MCF 10A (cell line): ENCODE results near the gene CNOT10. TPM values are rescaled to one million over a fixed set of nuclear protein-coding genes. Genes with fewer than 3 reads are reported as not detected.
"Not testable (repeated sequence)": the region's sequence is repeated elsewhere in the genome, so short reads cannot be mapped to it uniquely, and the experiment has no call there.

Experiments
- BruUV-seq: library from RNA; stranded (reverse); fragments of 400-500 nt; replicated peaks from 2 replicates; lab custom pipeline; 2021; lab: Mats Ljungman, UMichigan
- CTCF ChIA-PET: fragments of 300-600 bp; sonication (Branson Sonifier 250); formaldehyde crosslinking; extraction: SDS; loops from one replicate; lab custom pipeline; 2021; ENCODE audit warnings: antibody characterized with exemption, inconsistent platforms; lab: Yijun Ruan, JAX
- POLR2A ChIA-PET: fragments of 300-600, 350-650 bp; sonication (Branson Sonifier 250); formaldehyde crosslinking; extraction: SDS; loops from one replicate; lab custom pipeline; 2020; ENCODE audit warnings: antibody characterized with exemption, inconsistent platforms; lab: Yijun Ruan, JAX
- DNase-seq: peaks from one replicate; pipeline ENCODE4 v3.0.0-alpha.2; 2018; ENCODE audit not compliant: unreplicated experiment
- H3K27ac Mint-ChIP-seq: one replicate; pipeline ENCODE4 v1.8.0; 2022; ENCODE audit warnings: mild to moderate bottlenecking, low read depth, mixed read lengths; ENCODE audit not compliant: unreplicated experiment
- H3K27me3 Mint-ChIP-seq: one replicate; pipeline ENCODE4 v1.8.0; 2022; ENCODE audit warnings: mixed read lengths; ENCODE audit not compliant: insufficient read depth, unreplicated experiment
- H3K36me3 Mint-ChIP-seq: one replicate; pipeline ENCODE4 v1.8.0; 2022; ENCODE audit warnings: mild to moderate bottlenecking, moderate library complexity, mixed read lengths; ENCODE audit not compliant: insufficient read depth, unreplicated experiment
- H3K4me1 Mint-ChIP-seq: one replicate; pipeline ENCODE4 v1.8.0; 2022; ENCODE audit warnings: mixed read lengths; ENCODE audit not compliant: insufficient read depth, unreplicated experiment
- H3K4me3 Mint-ChIP-seq: one replicate; pipeline ENCODE4 v1.8.0; 2022; ENCODE audit warnings: mild to moderate bottlenecking, moderate library complexity, mixed read lengths; ENCODE audit not compliant: unreplicated experiment
- H3K9me3 Mint-ChIP-seq: one replicate; pipeline ENCODE4 v1.8.0; 2022; ENCODE audit warnings: mixed read lengths; ENCODE audit not compliant: unreplicated experiment
- intact Hi-C: fragments of 100-400 bp; cut with micrococcal nuclease; formaldehyde crosslinking; loops from 2 replicates; pipeline ENCODE4 v1.14.1; 2022
- total RNA-seq: library from RNA; stranded (reverse); gene quantifications from 2 replicates; pipeline ENCODE4 v1.2.3, GENCODE V29; 2022
- TF ChIP-seq, protein P1 (sequence below): fragments of 200-600 bp; IDR thresholded peaks from one replicate; pipeline ENCODE4 v1.8.0; 2022; ENCODE audit warnings: antibody characterized with exemption, mild to moderate bottlenecking; ENCODE audit not compliant: unreplicated experiment

The CNOT10 gene
- total RNA-seq, 1 experiment from 2014 or later, result 53.1 TPM

DNA sequence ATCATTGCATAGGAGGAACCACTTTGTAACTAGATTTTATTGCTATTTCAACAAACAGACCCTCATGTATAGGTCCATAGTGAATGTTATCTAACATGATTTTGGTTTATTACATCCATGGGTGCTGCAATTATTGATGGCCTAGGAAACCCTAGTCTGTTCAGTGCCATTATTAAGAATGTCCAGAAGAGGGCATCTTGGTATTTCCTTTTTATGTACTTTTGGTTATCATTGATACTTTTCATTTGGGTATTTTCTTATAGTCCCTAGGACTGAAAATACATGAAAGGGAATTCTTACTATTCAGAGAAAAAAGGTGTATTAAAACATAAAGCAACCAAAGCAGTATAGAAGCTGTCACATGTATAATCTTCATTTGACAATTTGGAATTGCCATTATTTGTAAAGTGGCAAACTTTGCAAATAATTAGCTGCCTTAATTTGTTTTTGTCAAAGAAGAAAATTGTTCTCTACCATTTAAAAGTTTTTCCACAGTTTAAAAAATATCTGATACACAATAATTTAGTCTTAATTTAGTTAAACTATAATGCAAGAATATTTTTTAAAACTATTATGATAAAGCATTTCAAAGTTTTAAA lies 48.7 kb downstream of the CNOT10 start:
- H3K9me3 Mint-ChIP-seq, result no peaks in the 10 kb centered on the region
- H3K4me1 Mint-ChIP-seq, result no peaks in the 10 kb centered on the region
- ChIA-PET CTCF (interaction anchor here (0.6 to 4.4 kb wide), 16 partner anchors 9 to 1454 kb away, joined by 3 to 77 read pairs (median 4); no protein-coding TSS in a partner anchor), POLR2A (interaction anchor here (1.0 kb wide), 1 partner anchor 200 kb away, joined by 3 read pairs; no protein-coding TSS in a partner anchor)
- TF ChIP-seq, protein P1, sequence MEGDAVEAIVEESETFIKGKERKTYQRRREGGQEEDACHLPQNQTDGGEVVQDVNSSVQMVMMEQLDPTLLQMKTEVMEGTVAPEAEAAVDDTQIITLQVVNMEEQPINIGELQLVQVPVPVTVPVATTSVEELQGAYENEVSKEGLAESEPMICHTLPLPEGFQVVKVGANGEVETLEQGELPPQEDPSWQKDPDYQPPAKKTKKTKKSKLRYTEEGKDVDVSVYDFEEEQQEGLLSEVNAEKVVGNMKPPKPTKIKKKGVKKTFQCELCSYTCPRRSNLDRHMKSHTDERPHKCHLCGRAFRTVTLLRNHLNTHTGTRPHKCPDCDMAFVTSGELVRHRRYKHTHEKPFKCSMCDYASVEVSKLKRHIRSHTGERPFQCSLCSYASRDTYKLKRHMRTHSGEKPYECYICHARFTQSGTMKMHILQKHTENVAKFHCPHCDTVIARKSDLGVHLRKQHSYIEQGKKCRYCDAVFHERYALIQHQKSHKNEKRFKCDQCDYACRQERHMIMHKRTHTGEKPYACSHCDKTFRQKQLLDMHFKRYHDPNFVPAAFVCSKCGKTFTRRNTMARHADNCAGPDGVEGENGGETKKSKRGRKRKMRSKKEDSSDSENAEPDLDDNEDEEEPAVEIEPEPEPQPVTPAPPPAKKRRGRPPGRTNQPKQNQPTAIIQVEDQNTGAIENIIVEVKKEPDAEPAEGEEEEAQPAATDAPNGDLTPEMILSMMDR, result peak; percentile 49
- BruUV-seq, result no TSS peak
- intact Hi-C loops, result loop anchor here (1.0 to 5.0 kb wide), 4 partner anchors 49 to 339 kb away; no protein-coding TSS in a partner anchor
- peaks cover 39% of the 10 kb centered on the region for H3K36me3 Mint-ChIP-seq
- DNase-seq, result peak; percentile 45
- no peak overlapping the region for H3K27ac Mint-ChIP-seq
- H3K4me3 Mint-ChIP-seq, result no peak overlapping the region
- H3K27me3 Mint-ChIP-seq, result no peaks in the 10 kb centered on the region

DNA sequence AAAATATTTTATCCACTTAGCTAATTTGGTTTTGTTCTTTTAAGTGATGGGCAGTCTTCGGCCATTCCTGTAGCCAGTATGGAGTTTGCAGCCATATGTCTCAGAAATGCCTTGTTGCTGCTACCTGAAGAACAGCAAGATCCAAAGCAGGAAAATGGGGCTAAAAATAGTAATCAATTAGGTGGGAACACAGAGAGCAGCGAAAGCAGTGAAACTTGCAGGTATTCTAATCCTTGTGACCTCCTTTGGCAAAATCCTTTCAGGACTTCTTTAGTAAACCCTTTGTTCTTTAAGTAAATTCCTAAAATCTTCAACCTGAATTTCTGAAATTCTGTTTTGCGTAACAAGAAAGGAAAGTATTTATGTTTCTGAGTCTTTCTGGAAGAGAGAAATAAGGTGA lies 49.8 kb downstream of the CNOT10 start:
- H3K4me3 Mint-ChIP-seq, result no peak overlapping the region
- peaks cover 36% of the 10 kb centered on the region for H3K36me3 Mint-ChIP-seq
- no peaks in the 10 kb centered on the region for H3K4me1 Mint-ChIP-seq
- H3K27ac Mint-ChIP-seq, result no peak overlapping the region
- no TSS peak for BruUV-seq
- TF ChIP-seq, protein P1, result no peak
- POLR2A ChIA-PET, result interaction anchor here (1.1 to 1.2 kb wide), 2 partner anchors 189 to 201 kb away, joined by 3 to 4 read pairs; no protein-coding TSS in a partner anchor
- H3K27me3 Mint-ChIP-seq, result no peaks in the 10 kb centered on the region
- CTCF ChIA-PET, result interaction anchor here (0.9 to 4.4 kb wide), 11 partner anchors 14 to 340 kb away, joined by 3 to 77 read pairs (median 4); no protein-coding TSS in a partner anchor
- intact Hi-C loops, result loop anchor here (5.0 kb wide), 2 partner anchors 48 to 338 kb away; no protein-coding TSS in a partner anchor
- no peaks in the 10 kb centered on the region for H3K9me3 Mint-ChIP-seq
- DNase-seq, result no peak

DNA sequence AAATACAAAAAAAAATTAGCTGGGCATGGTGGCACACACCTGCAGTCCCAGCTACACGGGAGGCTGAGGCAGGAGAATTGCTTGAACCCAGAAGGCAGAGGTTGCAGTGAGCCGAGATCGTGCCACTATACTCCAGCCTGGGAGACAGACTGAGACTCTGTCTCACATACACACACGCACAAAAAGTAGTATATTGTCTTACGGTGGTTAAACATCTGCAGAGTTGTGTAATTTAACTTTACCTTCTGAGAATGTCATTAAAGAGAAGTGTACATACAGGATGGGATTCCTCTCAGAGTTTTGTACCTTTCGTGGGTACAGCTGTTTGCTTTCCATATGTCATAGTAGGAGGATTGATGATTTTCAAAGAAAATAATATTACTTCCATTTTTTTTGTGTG lies 58.5 kb downstream of the CNOT10 start:
- H3K4me3 Mint-ChIP-seq, BruUV-seq, intact Hi-C loops, DNase-seq, H3K4me1 Mint-ChIP-seq, H3K27ac Mint-ChIP-seq, H3K9me3 Mint-ChIP-seq, H3K27me3 Mint-ChIP-seq: not testable (repeated sequence)
- ChIA-PET POLR2A (interaction anchor here (0.7 to 0.9 kb wide), 2 partner anchors 58 to 187 kb away, joined by 3 read pairs; partner anchors contain the start of gene CNOT10), CTCF (interaction anchor here (1.0 to 2.1 kb wide), 3 partner anchors 37 to 192 kb away, joined by 3 to 6 read pairs (median 3); no protein-coding TSS in a partner anchor)
- peaks cover 61% of the 10 kb centered on the region for H3K36me3 Mint-ChIP-seq

DNA sequence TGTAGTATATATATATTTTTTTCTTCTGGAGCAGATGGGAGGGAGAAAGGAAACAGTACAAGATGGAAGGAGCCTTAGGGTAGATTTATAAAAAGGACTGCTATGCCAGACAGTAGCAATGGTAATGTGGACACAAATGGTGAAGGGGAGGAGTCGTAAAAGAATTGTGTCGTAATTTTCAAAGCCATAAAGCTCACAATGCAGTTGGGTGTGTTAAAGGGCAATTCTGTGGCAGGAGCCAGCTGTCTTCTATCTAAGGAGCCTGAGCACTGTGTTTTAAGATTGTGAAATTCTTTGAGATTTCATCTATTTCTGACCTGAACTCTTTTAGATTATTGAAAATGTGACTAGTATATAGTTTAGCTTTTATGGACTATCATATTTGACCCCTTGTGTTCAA lies 58.9 kb downstream of the CNOT10 start:
- ChIA-PET POLR2A (interaction anchor here (0.9 to 1.1 kb wide), 2 partner anchors 59 to 180 kb away, joined by 3 to 4 read pairs; partner anchors contain the start of gene CNOT10), CTCF (no interaction called here)
- BruUV-seq, result no TSS peak
- peak; percentile 34 for DNase-seq
- TF ChIP-seq, protein P1, result no peak
- Mint-ChIP-seq H3K4me1 (peaks cover 6% of the 10 kb centered on the region), H3K27me3 (no peaks in the 10 kb centered on the region), H3K9me3 (no peaks in the 10 kb centered on the region), H3K36me3 (peaks cover 61% of the 10 kb centered on the region), H3K27ac (no peak overlapping the region), H3K4me3 (no peak overlapping the region)
- intact Hi-C loops, result no loop called here
